A673 (cell line): ENCODE results near the gene GPRC5D. TPM values are rescaled to one million over a fixed set of nuclear protein-coding genes. Genes with fewer than 3 reads are reported as not detected.

Experiments used
- BruUV-seq: library from RNA; stranded (reverse); fragments of 400-500 nt; replicated peaks from 2 replicates; lab custom pipeline; 2021; lab: Mats Ljungman, UMichigan
- CTCF ChIA-PET: fragments of 300-600 bp; sonication (Branson Sonifier 250); formaldehyde crosslinking; loops from one replicate; lab custom pipeline; 2022; ENCODE audit warnings: antibody characterized with exemption; lab: Charles Lee
- POLR2A ChIA-PET: fragments of 300-600 bp; sonication (Branson Sonifier 250); formaldehyde crosslinking; loops from one replicate; lab custom pipeline; 2022; ENCODE audit warnings: antibody characterized with exemption; ENCODE audit not compliant: low non-redundant PET; lab: Charles Lee
- DNase-seq: peaks from one replicate; pipeline ENCODE4 v3.0.0-alpha.2; 2015; ENCODE audit warnings: low spot score
- H3K27ac ChIP-seq: fragments of 200-600 bp; sonication (generic); 2 replicates; pipeline ENCODE4 v1.5.1; 2016; ENCODE audit warnings: mixed run types, low read depth, mild to moderate bottlenecking, mixed read lengths, antibody characterized with exemption, low read length; ENCODE audit not compliant: poor library complexity, severe bottlenecking
- H3K27me3 ChIP-seq: fragments of 200-600 bp; sonication (generic); replicated peaks from 2 replicates; pipeline ENCODE4 v1.6.1; 2017; ENCODE audit warnings: mixed run types, low read depth, mild to moderate bottlenecking, mixed read lengths, antibody characterized with exemption, low read length; ENCODE audit not compliant: insufficient read depth, poor library complexity
- H3K36me3 ChIP-seq: fragments of 200-600 bp; sonication (generic); 2 replicates; pipeline ENCODE4 v1.6.1; 2016; ENCODE audit warnings: mixed run types, mild to moderate bottlenecking, mixed read lengths, antibody characterized with exemption, low read length; ENCODE audit not compliant: insufficient read depth, poor library complexity, severe bottlenecking
- H3K4me1 ChIP-seq: fragments of 200-600 bp; sonication (generic); 2 replicates; pipeline ENCODE4 v1.6.1; 2017; ENCODE audit warnings: mixed run types, mild to moderate bottlenecking, mixed read lengths, antibody characterized with exemption, low read length; ENCODE audit not compliant: insufficient read depth, poor library complexity, severe bottlenecking
- H3K4me3 ChIP-seq: fragments of 200-600 bp; sonication (generic); 2 replicates; pipeline ENCODE4 v1.5.1; 2016; ENCODE audit warnings: low read depth, mixed run types, mild to moderate bottlenecking, mixed read lengths, low read length; ENCODE audit not compliant: poor library complexity, severe bottlenecking
- H3K9me3 ChIP-seq: fragments of 200-600 bp; sonication (generic); 2 replicates; pipeline ENCODE4 v1.6.1; 2016; ENCODE audit warnings: mixed run types, low read depth, mild to moderate bottlenecking, mixed read lengths, antibody characterized with exemption, low read length; ENCODE audit not compliant: poor library complexity, severe bottlenecking
- CTCF ChIP-seq: fragments of 300-800, 200-600 bp; sonication (generic); conservative IDR thresholded peaks from 2 replicates; pipeline ENCODE4 v1.5.1; 2017; ENCODE audit warnings: low read depth, mild to moderate bottlenecking, antibody characterized with exemption, low read length, moderate library complexity, mixed read lengths
- EZH2 ChIP-seq: fragments of 200-600 bp; sonication (generic); IDR thresholded peaks from 2 replicates; pipeline ENCODE4 v1.6.1; 2017; ENCODE audit warnings: borderline replicate concordance, low read depth, mild to moderate bottlenecking, mixed read lengths, antibody characterized with exemption, low read length; ENCODE audit not compliant: poor library complexity, severe bottlenecking
- intact Hi-C: fragments of 100-400 bp; cut with micrococcal nuclease; formaldehyde crosslinking; loops from one replicate; pipeline ENCODE4 v1.10.0; 2022; ENCODE audit not compliant: unreplicated experiment
- total RNA-seq: library from RNA; stranded (reverse); gene quantifications from 2 replicates; pipeline ENCODE4 v1.2.3, GENCODE V29; 2021

The GPRC5D gene
- total RNA-seq, 1 experiment from 2014 or later, result not detected

DNA sequence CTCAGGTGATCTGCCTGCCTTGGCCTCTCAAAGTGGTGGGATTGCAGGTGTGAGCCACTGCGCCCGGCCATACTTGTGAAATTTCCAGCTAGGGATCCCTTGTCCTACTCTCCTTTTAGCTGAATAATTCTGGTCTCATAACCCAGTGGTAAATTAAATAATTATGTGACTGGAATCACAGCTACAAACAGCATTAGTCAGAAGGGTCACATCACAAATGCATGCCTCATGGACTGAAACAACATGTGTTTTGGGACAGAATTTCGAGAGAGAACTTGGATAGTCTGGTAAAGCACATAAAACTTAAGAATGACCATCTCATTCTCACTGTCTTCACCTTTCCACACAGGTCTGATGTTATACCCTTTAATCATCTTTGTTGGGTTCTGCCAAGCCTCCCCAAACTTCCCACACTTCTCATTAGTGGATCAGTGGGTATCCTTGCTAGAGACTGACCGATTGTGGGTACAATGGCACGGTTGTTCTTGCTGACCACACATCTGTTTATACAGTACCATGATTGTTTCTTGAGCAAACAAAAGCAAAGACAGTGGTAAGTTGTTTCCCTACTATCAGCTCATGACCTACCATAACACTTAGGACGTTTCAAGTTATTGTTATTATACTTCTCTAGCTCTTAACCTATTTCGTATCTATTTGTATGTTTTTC, 5.1 kb downstream of the GPRC5D start:
- H3K4me1 ChIP-seq, result no peaks in the 10 kb centered on the region
- ChIA-PET CTCF (no interaction called here), POLR2A (no interaction called here)
- intact Hi-C loops, result no loop called here
- H3K27me3 ChIP-seq, result no peaks in the 10 kb centered on the region
- H3K27ac ChIP-seq, result no peak overlapping the region
- H3K36me3 ChIP-seq, result no peaks in the 10 kb centered on the region
- no peak overlapping the region for H3K4me3 ChIP-seq
- no TSS peak for BruUV-seq
- H3K9me3 ChIP-seq, result no peaks in the 10 kb centered on the region
- TF ChIP-seq EZH2, result no peak
- TF ChIP-seq CTCF, result no peak
- DNase-seq, result no peak

GRCh38 chr12:12945591-12945990, 6.4 kb downstream of the GPRC5D start:
- H3K36me3 ChIP-seq, result no peaks in the 10 kb centered on the region
- no peak overlapping the region for H3K4me3 ChIP-seq
- no peak for TF ChIP-seq CTCF
- TF ChIP-seq EZH2, result no peak
- no TSS peak for BruUV-seq
- CTCF ChIA-PET, result no interaction called here
- H3K4me1 ChIP-seq, result no peaks in the 10 kb centered on the region
- no peaks in the 10 kb centered on the region for H3K9me3 ChIP-seq
- no peak overlapping the region for H3K27ac ChIP-seq
- intact Hi-C loops, result no loop called here
- POLR2A ChIA-PET, result no interaction called here
- DNase-seq, result no peak
- H3K27me3 ChIP-seq, result no peaks in the 10 kb centered on the region

- H3K4me3 ChIP-seq, result no peak overlapping the region
- H3K4me1 ChIP-seq, result no peaks in the 10 kb centered on the region
- intact Hi-C loops, result no loop called here
- H3K36me3 ChIP-seq, result no peaks in the 10 kb centered on the region
- ChIA-PET CTCF (no interaction called here), POLR2A (no interaction called here)
- H3K9me3 ChIP-seq, result no peaks in the 10 kb centered on the region
- H3K27ac ChIP-seq, result no peak overlapping the region
- DNase-seq, result no peak
- no TSS peak for BruUV-seq
- TF ChIP-seq EZH2 (no peak), CTCF (no peak)
- H3K27me3 ChIP-seq, result no peaks in the 10 kb centered on the region
Observed at GRCh38 chr12:12943586-12944260, 8.2 kb downstream of the GPRC5D start.
